Measurements from ENCODE around the gene PYGL. TPM values are rescaled to one million over a fixed set of nuclear protein-coding genes. Genes with fewer than 3 reads are reported as not detected.

PYGL gene
- total and polyA plus RNA-seq, 2 donors from 2014 or later: 12.3 to 40.3 TPM

GRCh38 chr14:50941151-50941550, 3.1 kb downstream of the PYGL start:
- H3K9ac ChIP-seq (ENCODE audit: low read length in 3 of 3): no peak overlapping the region
- H3K9me3 ChIP-seq (ENCODE audit: control insufficient read depth in 2 of 3, insufficient read depth in 1 of 3, low read length in 3 of 3): no peaks in the 10 kb centered on the region
- DNase-seq (no peak), FAIRE-seq (no peak)
- no peaks in the 10 kb centered on the region for H3K27me3 ChIP-seq (ENCODE audit: control insufficient read depth, insufficient read depth, low read length)
- no peaks in the 10 kb centered on the region for H3K36me3 ChIP-seq (ENCODE audit: control insufficient read depth in 2 of 3, insufficient read depth in 3 of 3, low read length in 3 of 3)
- no peak for TF ChIP-seq CTCF (IDR thresholded peaks at IDR 0.05; ENCODE audit: borderline replicate concordance, extremely low read depth, insufficient read depth)
- no peak overlapping the region for H3K27ac ChIP-seq (ENCODE audit: low read depth in 2 of 2, low read length in 2 of 2)
- no peak overlapping the region for H3K4me3 ChIP-seq (ENCODE audit: low read length in 3 of 3)
- peaks cover 0 to 3% (median 3%) of the 10 kb centered on the region in 3 donors for H3K4me1 ChIP-seq (ENCODE audit: control insufficient read depth in 2 of 3, insufficient read depth in 2 of 3, low read depth in 1 of 3, low read length in 3 of 3)
- intact Hi-C loops (cut with DNase I): no loop called here

GRCh38 chr14:50937800-50938199, 6.5 kb downstream of the PYGL start:
- FAIRE-seq (no peak), DNase-seq (no peak)
- Histone ChIP-seq H3K27me3 (ENCODE audit: control insufficient read depth, insufficient read depth, low read length) (no peaks in the 10 kb centered on the region), H3K9ac (ENCODE audit: low read length in 3 of 3) (no peak overlapping the region), H3K27ac (ENCODE audit: low read depth in 2 of 2, low read length in 2 of 2) (no peak overlapping the region), H3K4me3 (ENCODE audit: low read length in 3 of 3) (no peak overlapping the region), H3K4me1 (ENCODE audit: control insufficient read depth in 2 of 3, insufficient read depth in 2 of 3, low read depth in 1 of 3, low read length in 3 of 3) (no peaks in the 10 kb centered on the region), H3K36me3 (ENCODE audit: control insufficient read depth in 2 of 3, insufficient read depth in 3 of 3, low read length in 3 of 3) (no peaks in the 10 kb centered on the region), H3K9me3 (ENCODE audit: control insufficient read depth in 2 of 3, insufficient read depth in 1 of 3, low read length in 3 of 3) (no peaks in the 10 kb centered on the region)
- TF ChIP-seq CTCF (IDR thresholded peaks at IDR 0.05; ENCODE audit: borderline replicate concordance, extremely low read depth, insufficient read depth): no peak
- intact Hi-C loops (cut with DNase I): no loop called here

- FAIRE-seq: no peak
- no peak for DNase-seq
- Histone ChIP-seq H3K4me1 (ENCODE audit: control insufficient read depth in 2 of 3, insufficient read depth in 2 of 3, low read depth in 1 of 3, low read length in 3 of 3) (no peaks in the 10 kb centered on the region), H3K27ac (ENCODE audit: low read depth in 2 of 2, low read length in 2 of 2) (no peak overlapping the region), H3K9me3 (ENCODE audit: control insufficient read depth in 2 of 3, insufficient read depth in 1 of 3, low read length in 3 of 3) (no peaks in the 10 kb centered on the region), H3K36me3 (ENCODE audit: control insufficient read depth in 2 of 3, insufficient read depth in 3 of 3, low read length in 3 of 3) (no peaks in the 10 kb centered on the region), H3K27me3 (ENCODE audit: control insufficient read depth, insufficient read depth, low read length) (no peaks in the 10 kb centered on the region), H3K4me3 (ENCODE audit: low read length in 3 of 3) (no peak overlapping the region), H3K9ac (ENCODE audit: low read length in 3 of 3) (no peak overlapping the region)
- intact Hi-C loops (cut with DNase I): no loop called here
- no peak for TF ChIP-seq CTCF (IDR thresholded peaks at IDR 0.05; ENCODE audit: borderline replicate concordance, extremely low read depth, insufficient read depth)
Measured at GRCh38 chr14:50937325-50937724, 7.0 kb downstream of the PYGL start.

- no peak for DNase-seq
- no peaks in the 10 kb centered on the region for H3K9me3 ChIP-seq (ENCODE audit: control insufficient read depth in 2 of 3, insufficient read depth in 1 of 3, low read length in 3 of 3)
- no peaks in the 10 kb centered on the region for H3K36me3 ChIP-seq (ENCODE audit: control insufficient read depth in 2 of 3, insufficient read depth in 3 of 3, low read length in 3 of 3)
- H3K27me3 ChIP-seq (ENCODE audit: control insufficient read depth, insufficient read depth, low read length): no peaks in the 10 kb centered on the region
- H3K27ac ChIP-seq (ENCODE audit: low read depth in 2 of 2, low read length in 2 of 2): no peak overlapping the region
- intact Hi-C loops (cut with DNase I): no loop called here
- no peak overlapping the region for H3K4me3 ChIP-seq (ENCODE audit: low read length in 3 of 3)
- no peak overlapping the region for H3K9ac ChIP-seq (ENCODE audit: low read length in 3 of 3)
- no peak for FAIRE-seq
- no peak for TF ChIP-seq CTCF (IDR thresholded peaks at IDR 0.05; ENCODE audit: borderline replicate concordance, extremely low read depth, insufficient read depth)
- no peaks in the 10 kb centered on the region for H3K4me1 ChIP-seq (ENCODE audit: control insufficient read depth in 2 of 3, insufficient read depth in 2 of 3, low read depth in 1 of 3, low read length in 3 of 3)
Measured at GRCh38 chr14:50936882-50937281, 7.4 kb downstream of the PYGL start.

All from kidney (tissue), 14 donors.